B cell (primary cell): ENCODE results near the gene CYRIA. TPM values are rescaled to one million over a fixed set of nuclear protein-coding genes. Genes with fewer than 3 reads are reported as not detected.

ENCODE experiments used
- ATAC-seq: fragments of 200-7000 bp; cut with Tn5 transposase; one replicate; pipeline ENCODE4 v1.10.0; 2021; ENCODE audit warnings: low read depth, mild to moderate bottlenecking, moderate number of reproducible peaks, moderate library complexity
- CTCF ChIA-PET: fragments of 350-600 bp; sonication (Branson Sonifier 250); formaldehyde crosslinking; loops from one replicate; lab custom pipeline; 2021; ENCODE audit warnings: antibody characterized with exemption, inconsistent platforms; lab: Charles Lee
- POLR2A ChIA-PET: fragments of 350-600 bp; sonication (Branson Sonifier 250); formaldehyde crosslinking; loops from one replicate; lab custom pipeline; 2021; ENCODE audit warnings: antibody characterized with exemption; lab: Charles Lee
- DNase-seq: peaks from one replicate; pipeline ENCODE4 v3.0.0; 2013
- H2AFZ ChIP-seq: 2 replicates; pipeline ENCODE4 v1.6.1; 2012; ENCODE audit warnings: mild to moderate bottlenecking, low read depth, low read length; ENCODE audit not compliant: insufficient read depth, poor library complexity, severe bottlenecking
- H3K27ac ChIP-seq, 2 donors: 1 replicate in 1 of 2; 2 replicates in 1 of 2; pipeline ENCODE4 v1.5.1; 2012 to 2013; ENCODE audit warnings: low read length in 2 of 2, mild to moderate bottlenecking in 2 of 2, moderate library complexity in 1 of 2
- H3K27me3 ChIP-seq, 4 experiments: fragments of 200-600 bp in 1 of 4; sonication (generic) in 1 of 4; replicated peaks in 1 of 4; 1 replicate in 2 of 4; 2 replicates in 2 of 4; pipeline versions ENCODE4 v1.6.1 to v1.7.0; 2013 to 2016; ENCODE audit warnings: low read length in 3 of 4, mild to moderate bottlenecking in 2 of 4, mixed read lengths in 1 of 4, moderate library complexity in 1 of 4; ENCODE audit not compliant: insufficient read depth in 4 of 4, control insufficient read depth in 3 of 4; ENCODE audit errors: control extremely low read depth in 1 of 4
- H3K36me3 ChIP-seq, 2 experiments: replicated peaks in 1 of 2; 1 replicate in 1 of 2; 2 replicates in 1 of 2; pipeline versions ENCODE4 v1.6.1 to v1.7.1; 2013; ENCODE audit warnings: low read length in 1 of 2; ENCODE audit not compliant: insufficient read depth in 2 of 2, control insufficient read depth in 1 of 2; ENCODE audit errors: control extremely low read depth in 1 of 2, extremely low read depth in 1 of 2
- H3K4me1 ChIP-seq, 2 donors: fragments of 200-600 bp in 1 of 2; sonication (generic) in 1 of 2; 1 replicate in 1 of 2; 2 replicates in 1 of 2; pipeline versions ENCODE4 v1.5.1 to v1.6.1; 2013 to 2017; ENCODE audit warnings: low read length in 2 of 2; ENCODE audit not compliant: control insufficient read depth in 2 of 2, insufficient read depth in 2 of 2
- H3K4me2 ChIP-seq: replicated peaks from 2 replicates; pipeline ENCODE3; 2012; ENCODE audit warnings: mild to moderate bottlenecking, low read depth, low read length; ENCODE audit not compliant: poor library complexity, severe bottlenecking
- H3K4me3 ChIP-seq, 5 experiments: fragments of 200-600 bp in 1 of 5; sonication (generic) in 1 of 5; 1 replicate in 3 of 5; 2 replicates in 2 of 5; pipeline versions ENCODE4 v1.5.1 to v1.7.0; 2011 to 2016; ENCODE audit warnings: low read length in 4 of 5, mild to moderate bottlenecking in 4 of 5, low read depth in 2 of 5, control low read depth in 1 of 5, moderate library complexity in 1 of 5; ENCODE audit not compliant: insufficient read depth in 1 of 5; ENCODE audit errors: control extremely low read depth in 1 of 5, extremely low read depth in 1 of 5
- H3K79me2 ChIP-seq: fragments of 200-600 bp; sonication (generic); one replicate; pipeline ENCODE4 v1.6.0; 2016; ENCODE audit warnings: low read length; ENCODE audit not compliant: control insufficient read depth, insufficient read depth
- H3K9ac ChIP-seq: fragments of 200-600 bp; sonication (generic); 2 replicates; pipeline ENCODE4 v1.6.1; 2017; ENCODE audit warnings: mild to moderate bottlenecking, low read length, moderate library complexity
- H3K9me3 ChIP-seq, 3 donors: one replicate each; pipeline versions ENCODE4 v1.6.1 to v1.7.1; 2013; ENCODE audit warnings: low read length in 2 of 3; ENCODE audit not compliant: control insufficient read depth in 2 of 3, insufficient read depth in 1 of 3; ENCODE audit errors: control extremely low read depth in 1 of 3
- H4K20me1 ChIP-seq: 2 replicates; pipeline ENCODE4 v1.6.0; 2012; ENCODE audit warnings: mild to moderate bottlenecking, low read length; ENCODE audit not compliant: insufficient read depth, control insufficient read depth, poor library complexity, severe bottlenecking
- H3K27ac Mint-ChIP-seq: one replicate; pipeline ENCODE4 v1.8.0; 2021; ENCODE audit warnings: mixed read lengths
- H3K27me3 Mint-ChIP-seq: one replicate; pipeline ENCODE4 v1.8.0; 2021; ENCODE audit warnings: mixed read lengths
- H3K4me1 Mint-ChIP-seq: one replicate; pipeline ENCODE4 v1.8.0; 2021; ENCODE audit warnings: mixed read lengths
- H3K4me3 Mint-ChIP-seq: one replicate; pipeline ENCODE4 v1.8.0; 2021; ENCODE audit warnings: mixed read lengths
- H3K9me3 Mint-ChIP-seq: one replicate; pipeline ENCODE4 v1.8.0; 2022; ENCODE audit warnings: mixed read lengths; ENCODE audit not compliant: insufficient read depth
- EZH2 ChIP-seq: IDR thresholded peaks from 2 replicates; pipeline ENCODE4 v1.6.1; 2012; ENCODE audit warnings: borderline replicate concordance, low read depth, mild to moderate bottlenecking, moderate library complexity, low read length; ENCODE audit not compliant: insufficient read depth, poor library complexity, severe bottlenecking
- WGBS: methylation state at CpG from one replicate; pipeline ENCODE4 v1.1.5; 2013; ENCODE audit warnings: missing lambda C conversion rate; ENCODE audit not compliant: insufficient coverage; 5-methylcytosine and 5-hydroxymethylcytosine counted together
- intact Hi-C: fragments of 100-400 bp; cut with micrococcal nuclease; formaldehyde crosslinking; loops from one replicate; pipeline ENCODE4 v1.10.0; 2022
- polyA plus RNA-seq: library from polyadenylated mRNA; depleted of rRNA; stranded (reverse); fragments of >200 nt; gene quantifications from 2 replicates; pipeline ENCODE4 v1.2.3, GENCODE V29; 2012
- total RNA-seq, 2 donors: library from RNA; stranded (reverse); fragments of 120-200 nt in 1 of 2; gene quantifications; 1 replicate in 1 of 2; 2 replicates in 1 of 2; pipeline versions ENCODE4 v1.2.3 to v1.2.4, GENCODE V29; 2013 to 2022
- TF ChIP-seq, protein P1 (sequence below): fragments of 200-600 bp; IDR thresholded peaks from one replicate; pipeline ENCODE4 v1.8.0; 2022; ENCODE audit warnings: antibody characterized with exemption, mild to moderate bottlenecking

Gene CYRIA
- total and polyA plus RNA-seq, 2 donors (not counting 1 experiment from before 2014, with no cell fraction given), result 16.8 to 58.8 TPM

DNA sequence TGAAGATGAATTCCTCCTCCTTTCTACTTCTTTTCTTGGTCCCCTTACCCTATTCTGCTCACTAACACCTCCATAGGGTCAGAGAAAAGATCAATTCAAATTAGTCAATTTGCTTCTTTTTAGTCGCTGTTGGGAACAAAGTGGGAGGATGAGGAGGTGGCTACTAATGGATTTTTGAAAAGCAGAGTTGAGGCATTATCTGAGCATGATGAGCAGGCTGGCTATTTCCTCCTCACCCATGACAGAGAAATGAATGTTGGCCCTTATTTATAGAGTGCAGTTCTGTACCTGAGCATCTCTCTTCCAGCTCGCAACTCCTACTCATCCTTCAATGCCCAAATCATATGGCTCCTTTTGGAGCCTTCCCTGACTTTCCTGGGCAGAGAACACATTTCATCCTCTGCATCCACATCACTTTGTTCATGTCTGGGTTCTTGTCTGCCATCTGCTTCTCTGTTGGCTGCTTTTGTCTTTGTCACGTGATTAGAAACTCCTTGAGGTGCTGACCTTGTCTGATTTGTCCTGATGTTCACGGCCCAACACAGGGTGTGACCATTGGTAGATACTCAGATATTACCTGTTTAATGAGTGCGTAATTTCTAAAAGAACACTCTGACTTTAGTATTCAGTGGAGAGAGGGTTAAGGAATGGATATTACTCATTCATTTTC lies 45.9 kb downstream of the CYRIA start:
- H3K4me3 ChIP-seq, result no peak overlapping the region
- 100% methylated on average over 3 of the region's 5 CpGs for WGBS
- H3K36me3 ChIP-seq, result peaks cover 6 to 84% of the 10 kb centered on the region in 2 experiments
- no peaks in the 10 kb centered on the region for H3K9me3 ChIP-seq
- peaks cover 47 to 61% of the 10 kb centered on the region in 2 donors for H3K4me1 ChIP-seq
- TF ChIP-seq, protein P1, sequence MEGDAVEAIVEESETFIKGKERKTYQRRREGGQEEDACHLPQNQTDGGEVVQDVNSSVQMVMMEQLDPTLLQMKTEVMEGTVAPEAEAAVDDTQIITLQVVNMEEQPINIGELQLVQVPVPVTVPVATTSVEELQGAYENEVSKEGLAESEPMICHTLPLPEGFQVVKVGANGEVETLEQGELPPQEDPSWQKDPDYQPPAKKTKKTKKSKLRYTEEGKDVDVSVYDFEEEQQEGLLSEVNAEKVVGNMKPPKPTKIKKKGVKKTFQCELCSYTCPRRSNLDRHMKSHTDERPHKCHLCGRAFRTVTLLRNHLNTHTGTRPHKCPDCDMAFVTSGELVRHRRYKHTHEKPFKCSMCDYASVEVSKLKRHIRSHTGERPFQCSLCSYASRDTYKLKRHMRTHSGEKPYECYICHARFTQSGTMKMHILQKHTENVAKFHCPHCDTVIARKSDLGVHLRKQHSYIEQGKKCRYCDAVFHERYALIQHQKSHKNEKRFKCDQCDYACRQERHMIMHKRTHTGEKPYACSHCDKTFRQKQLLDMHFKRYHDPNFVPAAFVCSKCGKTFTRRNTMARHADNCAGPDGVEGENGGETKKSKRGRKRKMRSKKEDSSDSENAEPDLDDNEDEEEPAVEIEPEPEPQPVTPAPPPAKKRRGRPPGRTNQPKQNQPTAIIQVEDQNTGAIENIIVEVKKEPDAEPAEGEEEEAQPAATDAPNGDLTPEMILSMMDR, result no peak
- TF ChIP-seq EZH2, result no peak
- H3K4me2 ChIP-seq, result no peak overlapping the region
- no peak overlapping the region for H2AFZ ChIP-seq
- Mint-ChIP-seq H3K9me3 (no peaks in the 10 kb centered on the region), H3K27ac (peak overlapping the region; percentile 39), H3K4me1 (peaks cover 68% of the 10 kb centered on the region), H3K27me3 (no peaks in the 10 kb centered on the region), H3K4me3 (no peak overlapping the region)
- no peak overlapping the region for H3K9ac ChIP-seq
- DNase-seq (no peak), ATAC-seq (no peak)
- peaks cover 10% of the 10 kb centered on the region for H4K20me1 ChIP-seq
- CTCF ChIA-PET, result interaction anchor here (1.0 to 18.3 kb wide), 4 partner anchors 10 to 137 kb away, joined by 3 to 242 read pairs (median 15); no protein-coding TSS in a partner anchor
- intact Hi-C loops, result loop anchor here (10.0 kb wide), 1 partner anchor 585 kb away; no protein-coding TSS in a partner anchor
- H3K27ac ChIP-seq, result no peak overlapping the region
- H3K79me2 ChIP-seq, result peaks cover 72% of the 10 kb centered on the region
- POLR2A ChIA-PET, result no interaction called here
- H3K27me3 ChIP-seq, result no peaks in the 10 kb centered on the region
